Gastroesophageal sphincter (tissue), 3 donors: ENCODE results near the gene ASB1.

Experiments
- POLR2A ChIP-seq, 2 donors: fragments of 450-650 bp; IDR thresholded peaks; one replicate each; pipeline ENCODE4 v1.6.1; 2017; ENCODE audit warnings: antibody characterized with exemption in 2 of 2, mild to moderate bottlenecking in 2 of 2, moderate library complexity in 1 of 2
- POLR2AphosphoS5 ChIP-seq: sonication (generic); formaldehyde crosslinking; IDR thresholded peaks from one replicate; pipeline ENCODE4 v1.6.1; 2017; ENCODE audit warnings: antibody characterized with exemption
- TF ChIP-seq, protein P1 (sequence below), 4 experiments: fragments of 200-600 bp in 2 of 4; fragments of 450-650 bp in 2 of 4; sonication (generic) in 1 of 4; IDR thresholded peaks; one replicate each; pipeline ENCODE4 v1.5.1; 2017 to 2019; ENCODE audit warnings: antibody characterized with exemption in 4 of 4, mild to moderate bottlenecking in 2 of 4, moderate library complexity in 2 of 4

DNA sequence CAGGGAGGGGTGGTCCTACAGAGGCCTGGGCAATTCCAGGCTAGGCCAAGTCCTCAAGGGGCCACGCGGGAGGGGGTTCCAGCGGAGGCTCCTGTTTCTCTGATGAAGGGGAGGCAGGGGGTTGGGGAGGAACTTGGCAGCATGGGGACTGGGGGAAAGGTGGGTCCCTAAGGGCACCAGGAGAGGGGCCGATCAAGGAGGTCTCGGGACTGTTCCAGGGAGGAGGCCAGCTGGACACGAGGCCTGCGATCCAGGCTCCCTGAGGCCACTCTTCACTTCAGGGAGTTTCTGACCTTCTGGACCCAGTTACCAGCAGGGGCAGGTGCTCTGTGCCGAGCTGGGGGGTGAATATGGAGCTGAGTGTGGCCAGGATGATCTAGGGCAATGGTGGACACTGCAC lies 71.5 kb downstream of the ASB1 start:
- TF ChIP-seq POLR2A (IDR thresholded peaks at IDR 0.05), result no peak
- TF ChIP-seq, protein P1, sequence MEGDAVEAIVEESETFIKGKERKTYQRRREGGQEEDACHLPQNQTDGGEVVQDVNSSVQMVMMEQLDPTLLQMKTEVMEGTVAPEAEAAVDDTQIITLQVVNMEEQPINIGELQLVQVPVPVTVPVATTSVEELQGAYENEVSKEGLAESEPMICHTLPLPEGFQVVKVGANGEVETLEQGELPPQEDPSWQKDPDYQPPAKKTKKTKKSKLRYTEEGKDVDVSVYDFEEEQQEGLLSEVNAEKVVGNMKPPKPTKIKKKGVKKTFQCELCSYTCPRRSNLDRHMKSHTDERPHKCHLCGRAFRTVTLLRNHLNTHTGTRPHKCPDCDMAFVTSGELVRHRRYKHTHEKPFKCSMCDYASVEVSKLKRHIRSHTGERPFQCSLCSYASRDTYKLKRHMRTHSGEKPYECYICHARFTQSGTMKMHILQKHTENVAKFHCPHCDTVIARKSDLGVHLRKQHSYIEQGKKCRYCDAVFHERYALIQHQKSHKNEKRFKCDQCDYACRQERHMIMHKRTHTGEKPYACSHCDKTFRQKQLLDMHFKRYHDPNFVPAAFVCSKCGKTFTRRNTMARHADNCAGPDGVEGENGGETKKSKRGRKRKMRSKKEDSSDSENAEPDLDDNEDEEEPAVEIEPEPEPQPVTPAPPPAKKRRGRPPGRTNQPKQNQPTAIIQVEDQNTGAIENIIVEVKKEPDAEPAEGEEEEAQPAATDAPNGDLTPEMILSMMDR (IDR thresholded peaks at IDR 0.05), result no peak
- no peak for TF ChIP-seq POLR2AphosphoS5
